A673 (cell line): ENCODE results near the gene HPCA. TPM values are rescaled to one million over a fixed set of nuclear protein-coding genes. Genes with fewer than 3 reads are reported as not detected.

Source experiments
- BruUV-seq: library from RNA; stranded (reverse); fragments of 400-500 nt; replicated peaks from 2 replicates; lab custom pipeline; 2021; lab: Mats Ljungman, UMichigan
- CTCF ChIA-PET: fragments of 300-600 bp; sonication (Branson Sonifier 250); formaldehyde crosslinking; loops from one replicate; lab custom pipeline; 2022; ENCODE audit warnings: antibody characterized with exemption; lab: Charles Lee
- POLR2A ChIA-PET: fragments of 300-600 bp; sonication (Branson Sonifier 250); formaldehyde crosslinking; loops from one replicate; lab custom pipeline; 2022; ENCODE audit warnings: antibody characterized with exemption; ENCODE audit not compliant: low non-redundant PET; lab: Charles Lee
- DNase-seq: peaks from one replicate; pipeline ENCODE4 v3.0.0-alpha.2; 2015; ENCODE audit warnings: low spot score
- H3K27ac ChIP-seq: fragments of 200-600 bp; sonication (generic); 2 replicates; pipeline ENCODE4 v1.5.1; 2016; ENCODE audit warnings: mixed run types, low read depth, mild to moderate bottlenecking, mixed read lengths, antibody characterized with exemption, low read length; ENCODE audit not compliant: poor library complexity, severe bottlenecking
- H3K27me3 ChIP-seq: fragments of 200-600 bp; sonication (generic); replicated peaks from 2 replicates; pipeline ENCODE4 v1.6.1; 2017; ENCODE audit warnings: mixed run types, low read depth, mild to moderate bottlenecking, mixed read lengths, antibody characterized with exemption, low read length; ENCODE audit not compliant: insufficient read depth, poor library complexity
- H3K36me3 ChIP-seq: fragments of 200-600 bp; sonication (generic); 2 replicates; pipeline ENCODE4 v1.6.1; 2016; ENCODE audit warnings: mixed run types, mild to moderate bottlenecking, mixed read lengths, antibody characterized with exemption, low read length; ENCODE audit not compliant: insufficient read depth, poor library complexity, severe bottlenecking
- H3K4me1 ChIP-seq: fragments of 200-600 bp; sonication (generic); 2 replicates; pipeline ENCODE4 v1.6.1; 2017; ENCODE audit warnings: mixed run types, mild to moderate bottlenecking, mixed read lengths, antibody characterized with exemption, low read length; ENCODE audit not compliant: insufficient read depth, poor library complexity, severe bottlenecking
- H3K4me3 ChIP-seq: fragments of 200-600 bp; sonication (generic); 2 replicates; pipeline ENCODE4 v1.5.1; 2016; ENCODE audit warnings: low read depth, mixed run types, mild to moderate bottlenecking, mixed read lengths, low read length; ENCODE audit not compliant: poor library complexity, severe bottlenecking
- H3K9me3 ChIP-seq: fragments of 200-600 bp; sonication (generic); 2 replicates; pipeline ENCODE4 v1.6.1; 2016; ENCODE audit warnings: mixed run types, low read depth, mild to moderate bottlenecking, mixed read lengths, antibody characterized with exemption, low read length; ENCODE audit not compliant: poor library complexity, severe bottlenecking
- CTCF ChIP-seq: fragments of 300-800, 200-600 bp; sonication (generic); conservative IDR thresholded peaks from 2 replicates; pipeline ENCODE4 v1.5.1; 2017; ENCODE audit warnings: low read depth, mild to moderate bottlenecking, antibody characterized with exemption, low read length, moderate library complexity, mixed read lengths
- EZH2 ChIP-seq: fragments of 200-600 bp; sonication (generic); IDR thresholded peaks from 2 replicates; pipeline ENCODE4 v1.6.1; 2017; ENCODE audit warnings: borderline replicate concordance, low read depth, mild to moderate bottlenecking, mixed read lengths, antibody characterized with exemption, low read length; ENCODE audit not compliant: poor library complexity, severe bottlenecking
- intact Hi-C: fragments of 100-400 bp; cut with micrococcal nuclease; formaldehyde crosslinking; loops from one replicate; pipeline ENCODE4 v1.10.0; 2022; ENCODE audit not compliant: unreplicated experiment
- total RNA-seq: library from RNA; stranded (reverse); gene quantifications from 2 replicates; pipeline ENCODE4 v1.2.3, GENCODE V29; 2021

Gene HPCA
- total RNA-seq, 1 experiment from 2014 or later = 0.69 TPM

GRCh38 chr1:32931760-32932159 lies 45.5 kb downstream of the HPCA start:
- no peak overlapping the region for H3K27ac ChIP-seq
- BruUV-seq = no TSS peak
- DNase-seq = no peak
- TF ChIP-seq EZH2 (no peak), CTCF (no peak)
- ChIA-PET POLR2A (interaction anchor here (0.6 kb wide), 1 partner anchor 21 kb away, joined by 4 read pairs; no protein-coding TSS in a partner anchor), CTCF (no interaction called here)
- intact Hi-C loops = loop anchor here (2.0 to 5.0 kb wide), 3 partner anchors 31 to 156 kb away; partner anchors contain the start of gene TMEM54
- peaks cover 4% of the 10 kb centered on the region for H3K36me3 ChIP-seq
- H3K4me1 ChIP-seq = no peaks in the 10 kb centered on the region
- no peaks in the 10 kb centered on the region for H3K27me3 ChIP-seq
- H3K4me3 ChIP-seq = no peak overlapping the region
- no peaks in the 10 kb centered on the region for H3K9me3 ChIP-seq

- BruUV-seq = no TSS peak
- Histone ChIP-seq H3K4me1 (no peaks in the 10 kb centered on the region), H3K4me3 (no peak overlapping the region), H3K36me3 (peaks cover 8% of the 10 kb centered on the region), H3K9me3 (no peaks in the 10 kb centered on the region), H3K27me3 (no peaks in the 10 kb centered on the region), H3K27ac (no peak overlapping the region)
- CTCF ChIA-PET = interaction anchor here (1.0 to 1.7 kb wide), 3 partner anchors 73 to 154 kb away, joined by 3 to 18 read pairs (median 4); no protein-coding TSS in a partner anchor
- POLR2A ChIA-PET = no interaction called here
- intact Hi-C loops = loop anchor here (1.0 to 5.0 kb wide), 4 partner anchors 33 to 153 kb away; partner anchors contain the start of gene TMEM54
- DNase-seq = peak; percentile 24
- TF ChIP-seq CTCF (no peak), EZH2 (no peak)
These were observed 47.5 kb downstream of the HPCA start for GRCh38 chr1:32933742-32934322.

GRCh38 chr1:32934535-32934934 lies 48.2 kb downstream of the HPCA start:
- DNase-seq = no peak
- Histone ChIP-seq H3K4me1 (no peaks in the 10 kb centered on the region), H3K9me3 (no peaks in the 10 kb centered on the region), H3K4me3 (no peak overlapping the region), H3K36me3 (peaks cover 8% of the 10 kb centered on the region), H3K27me3 (no peaks in the 10 kb centered on the region), H3K27ac (no peak overlapping the region)
- CTCF ChIA-PET = interaction anchor here (1.7 kb wide), 1 partner anchor 73 kb away, joined by 18 read pairs; no protein-coding TSS in a partner anchor
- POLR2A ChIA-PET = no interaction called here
- intact Hi-C loops = loop anchor here (5.0 kb wide), 1 partner anchor 153 kb away; no protein-coding TSS in a partner anchor
- no TSS peak for BruUV-seq
- TF ChIP-seq EZH2 (no peak), CTCF (no peak)
